SKM-1 treated with dmso at 0.1 percent for 144 hours (cell line): ENCODE measurements around the gene ADAMTS17.

Source experiments
- DNase-seq: peaks from one replicate; lab custom pipeline; 2025; ENCODE audit not compliant: unreplicated experiment; lab: John Stamatoyannopoulos, UW

ADAMTS17 gene

GRCh38 chr15:100227781-100228180, 114.0 kb downstream of the ADAMTS17 start:
- no peak for DNase-seq

- DNase-seq = no peak
Measured at GRCh38 chr15:100226107-100226506, 115.7 kb downstream of the ADAMTS17 start.

GRCh38 chr15:100224206-100225185, 117.3 kb downstream of the ADAMTS17 start:
- DNase-seq = no peak

GRCh38 chr15:100222349-100222715, 119.4 kb downstream of the ADAMTS17 start:
- no peak for DNase-seq

- DNase-seq = no peak
Measured at GRCh38 chr15:100221471-100222348, 120.1 kb downstream of the ADAMTS17 start.

GRCh38 chr15:100220058-100220768, 121.6 kb downstream of the ADAMTS17 start:
- no peak for DNase-seq

GRCh38 chr15:100218434-100218833, 123.3 kb downstream of the ADAMTS17 start:
- no peak for DNase-seq

GRCh38 chr15:100216182-100216581, 125.6 kb downstream of the ADAMTS17 start:
- no peak for DNase-seq

- DNase-seq = no peak
Measured at GRCh38 chr15:100215843-100216169, 126.0 kb downstream of the ADAMTS17 start.

- no peak for DNase-seq
Measured at GRCh38 chr15:100215031-100215842, 126.5 kb downstream of the ADAMTS17 start.

- DNase-seq = no peak
Measured at GRCh38 chr15:100211855-100212850, 129.6 kb downstream of the ADAMTS17 start.

- DNase-seq = no peak
Measured at GRCh38 chr15:100210338-100210737, 131.4 kb downstream of the ADAMTS17 start.

- DNase-seq = no peak
Measured at GRCh38 chr15:100208921-100209603, 132.7 kb downstream of the ADAMTS17 start.

GRCh38 chr15:100207053-100207452, 134.7 kb downstream of the ADAMTS17 start:
- DNase-seq = no peak

- no peak for DNase-seq
Measured at GRCh38 chr15:100206643-100207042, 135.1 kb downstream of the ADAMTS17 start.

- no peak for DNase-seq
Measured at GRCh38 chr15:100205549-100206295, 136.1 kb downstream of the ADAMTS17 start.

GRCh38 chr15:100204771-100205170, 137.0 kb downstream of the ADAMTS17 start:
- DNase-seq = no peak

- DNase-seq = no peak
Measured at GRCh38 chr15:100204211-100204610, 137.6 kb downstream of the ADAMTS17 start.
